Adipocyte (in vitro differentiated cells): ENCODE measurements around the gene ADGRF4.

Experiments used
- DNase-seq: peaks from one replicate; pipeline ENCODE4 v3.0.0-alpha.2; 2015; ENCODE audit warnings: low read depth
- H3K27me3 ChIP-seq: replicated peaks from 2 replicates; pipeline ENCODE4 v1.7.0; 2013; ENCODE audit warnings: mild to moderate bottlenecking, low read length, moderate library complexity; ENCODE audit not compliant: control insufficient read depth, insufficient read depth
- H3K36me3 ChIP-seq: 2 replicates; pipeline ENCODE4 v1.7.0; 2013; ENCODE audit warnings: low read length, mild to moderate bottlenecking, moderate library complexity; ENCODE audit not compliant: control insufficient read depth, insufficient read depth, severe bottlenecking
- H3K4me1 ChIP-seq: 2 replicates; pipeline ENCODE4 v1.7.0; 2013; ENCODE audit warnings: mild to moderate bottlenecking, low read length, moderate library complexity; ENCODE audit not compliant: control insufficient read depth, insufficient read depth
- H3K4me3 ChIP-seq: 2 replicates; pipeline ENCODE4 v1.7.0; 2013; ENCODE audit warnings: mild to moderate bottlenecking, low read length, moderate library complexity
- H3K9ac ChIP-seq: 2 replicates; pipeline ENCODE4 v1.7.0; 2013; ENCODE audit warnings: mild to moderate bottlenecking, low read length, moderate library complexity
- H3K9me3 ChIP-seq: 2 replicates; pipeline ENCODE4 v1.7.0; 2013; ENCODE audit warnings: mild to moderate bottlenecking, low read length, moderate library complexity; ENCODE audit not compliant: control insufficient read depth

The ADGRF4 gene

DNA sequence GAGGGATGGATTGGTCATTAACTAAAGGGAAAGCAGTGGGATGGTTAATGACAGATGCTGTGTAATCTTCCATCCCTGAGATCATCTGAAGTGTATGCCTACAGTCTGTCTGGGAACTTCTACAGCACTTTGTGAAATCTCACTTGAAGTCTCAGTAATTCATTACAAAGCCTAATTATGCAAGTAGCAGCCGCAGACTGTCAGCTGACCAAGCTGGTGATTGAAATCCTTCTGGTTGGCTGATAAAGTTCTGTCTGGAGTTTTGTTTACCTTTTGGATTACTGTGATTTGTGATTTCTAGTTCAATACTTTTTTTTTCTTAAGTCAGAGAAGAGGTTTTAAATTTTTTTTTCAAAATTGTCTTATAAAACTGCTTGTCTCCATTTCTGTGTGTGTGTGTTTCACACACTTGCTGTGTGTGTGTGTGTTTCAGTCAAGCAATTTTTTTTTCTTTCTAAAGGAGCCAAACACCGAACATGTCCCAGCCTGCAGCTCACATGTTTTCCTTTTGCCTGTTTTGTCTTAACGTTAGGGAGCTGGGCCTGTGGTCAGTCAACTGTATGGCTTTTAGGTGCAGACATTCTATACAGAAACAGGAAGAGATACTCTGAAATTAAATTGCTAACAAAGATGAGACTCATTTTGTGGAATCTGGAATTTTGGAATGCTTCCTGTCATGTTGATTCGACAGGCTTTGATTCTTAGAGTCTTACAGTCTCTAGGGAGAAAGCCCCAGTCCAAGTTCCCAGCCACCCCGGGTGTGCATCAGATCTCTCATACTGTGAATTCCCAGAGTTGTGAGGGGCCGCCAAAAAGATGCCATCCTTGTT lies 28.5 kb upstream of the ADGRF4 start:
- no peak overlapping the region for H3K9ac ChIP-seq
- peaks cover 8% of the 10 kb centered on the region for H3K4me1 ChIP-seq
- peaks cover 6% of the 10 kb centered on the region for H3K9me3 ChIP-seq
- no peaks in the 10 kb centered on the region for H3K27me3 ChIP-seq
- no peaks in the 10 kb centered on the region for H3K36me3 ChIP-seq
- H3K4me3 ChIP-seq = peak overlapping the region; percentile 25
- peak; percentile 33 for DNase-seq

DNA sequence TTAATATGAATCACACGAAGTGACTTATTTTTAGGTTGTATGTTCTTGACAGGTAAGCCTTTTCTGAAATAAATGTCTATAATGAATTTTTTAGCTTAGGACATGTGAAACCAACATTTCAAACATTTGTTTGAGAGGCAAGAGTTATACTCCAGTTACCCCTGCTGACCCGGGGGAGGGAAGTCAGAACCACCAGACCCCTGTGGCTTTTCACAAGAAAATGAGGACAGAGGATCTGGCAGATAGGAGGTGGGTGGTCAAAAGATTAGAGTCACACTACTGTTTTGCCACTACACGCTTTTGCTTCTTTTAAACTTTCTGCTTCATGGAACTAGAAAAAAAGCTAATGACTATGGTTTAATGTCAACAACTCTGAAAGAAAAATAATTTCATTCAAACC lies 27.5 kb upstream of the ADGRF4 start:
- no peaks in the 10 kb centered on the region for H3K27me3 ChIP-seq
- H3K9ac ChIP-seq = no peak overlapping the region
- no peak for DNase-seq
- H3K4me1 ChIP-seq = peaks cover 8% of the 10 kb centered on the region
- H3K36me3 ChIP-seq = no peaks in the 10 kb centered on the region
- no peak overlapping the region for H3K4me3 ChIP-seq
- peaks cover 16% of the 10 kb centered on the region for H3K9me3 ChIP-seq

DNA sequence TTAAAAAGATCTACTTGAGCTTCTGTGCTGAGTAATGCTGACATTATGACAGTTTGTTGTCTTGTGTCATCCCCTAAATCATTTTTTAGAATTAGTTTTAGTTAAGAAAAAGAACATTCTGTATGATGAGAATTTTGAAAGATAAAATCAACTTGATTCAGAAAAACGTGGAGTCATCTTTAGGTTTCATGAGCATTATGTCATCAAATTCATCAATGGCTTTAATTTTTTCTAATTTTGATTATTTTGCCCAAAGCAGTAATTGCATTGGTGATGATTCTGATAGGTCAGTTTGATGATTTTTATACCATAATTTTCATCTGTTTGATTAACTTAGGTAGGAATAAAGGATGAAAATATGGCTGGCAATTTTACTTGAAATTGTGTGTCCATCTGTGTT lies 26.6 kb upstream of the ADGRF4 start:
- Histone ChIP-seq H3K9me3 (peaks cover 18% of the 10 kb centered on the region), H3K27me3 (no peaks in the 10 kb centered on the region), H3K4me1 (peaks cover 8% of the 10 kb centered on the region), H3K4me3 (no peak overlapping the region), H3K9ac (no peak overlapping the region), H3K36me3 (no peaks in the 10 kb centered on the region)
- DNase-seq = no peak

DNA sequence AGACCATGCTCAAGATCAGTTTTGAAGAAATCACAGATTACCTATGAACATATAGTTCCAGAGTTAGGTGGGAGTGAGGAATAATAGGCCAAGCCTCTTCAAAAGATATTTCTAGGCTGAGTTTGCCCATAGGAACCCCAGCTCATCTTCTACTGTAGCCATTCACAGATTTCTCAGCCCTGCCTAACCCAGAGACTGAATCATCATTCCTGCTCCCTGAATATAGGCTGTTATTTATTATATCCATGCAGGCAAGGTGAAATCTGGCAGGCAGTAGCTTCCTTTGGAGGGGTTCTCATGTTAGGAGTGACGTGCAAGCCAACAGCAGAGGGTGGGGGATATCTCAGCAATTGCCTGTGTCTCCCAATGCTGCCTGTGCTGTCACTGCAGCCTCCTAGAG lies 25.6 kb upstream of the ADGRF4 start:
- H3K27me3 ChIP-seq = no peaks in the 10 kb centered on the region
- peaks cover 18% of the 10 kb centered on the region for H3K9me3 ChIP-seq
- H3K4me3 ChIP-seq = no peak overlapping the region
- peaks cover 8% of the 10 kb centered on the region for H3K4me1 ChIP-seq
- no peaks in the 10 kb centered on the region for H3K36me3 ChIP-seq
- peak; percentile 11 for DNase-seq
- H3K9ac ChIP-seq = no peak overlapping the region

DNA sequence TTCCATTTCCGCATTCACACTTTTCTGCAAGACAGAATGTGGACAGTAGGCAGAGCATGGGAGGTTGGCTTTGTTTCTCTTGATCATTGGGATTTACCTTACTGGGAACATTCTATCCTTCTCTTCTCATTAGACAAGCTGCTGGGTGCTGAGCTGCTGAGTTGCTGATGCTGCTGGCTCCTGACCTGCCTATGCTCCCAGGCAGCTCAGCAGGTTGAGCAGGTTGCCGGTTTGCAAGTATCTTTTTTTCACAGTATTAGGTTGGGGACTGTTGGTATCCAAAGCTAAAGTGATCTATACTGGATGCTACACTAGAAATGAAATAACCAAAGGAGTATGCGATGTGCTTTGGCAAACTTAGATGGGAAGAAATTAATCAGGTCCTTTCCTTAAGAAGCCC lies 23.7 kb upstream of the ADGRF4 start:
- Histone ChIP-seq H3K36me3 (no peaks in the 10 kb centered on the region), H3K4me3 (no peak overlapping the region), H3K9ac (no peak overlapping the region), H3K9me3 (peaks cover 18% of the 10 kb centered on the region), H3K27me3 (no peaks in the 10 kb centered on the region), H3K4me1 (peaks cover 4% of the 10 kb centered on the region)
- DNase-seq = no peak

DNA sequence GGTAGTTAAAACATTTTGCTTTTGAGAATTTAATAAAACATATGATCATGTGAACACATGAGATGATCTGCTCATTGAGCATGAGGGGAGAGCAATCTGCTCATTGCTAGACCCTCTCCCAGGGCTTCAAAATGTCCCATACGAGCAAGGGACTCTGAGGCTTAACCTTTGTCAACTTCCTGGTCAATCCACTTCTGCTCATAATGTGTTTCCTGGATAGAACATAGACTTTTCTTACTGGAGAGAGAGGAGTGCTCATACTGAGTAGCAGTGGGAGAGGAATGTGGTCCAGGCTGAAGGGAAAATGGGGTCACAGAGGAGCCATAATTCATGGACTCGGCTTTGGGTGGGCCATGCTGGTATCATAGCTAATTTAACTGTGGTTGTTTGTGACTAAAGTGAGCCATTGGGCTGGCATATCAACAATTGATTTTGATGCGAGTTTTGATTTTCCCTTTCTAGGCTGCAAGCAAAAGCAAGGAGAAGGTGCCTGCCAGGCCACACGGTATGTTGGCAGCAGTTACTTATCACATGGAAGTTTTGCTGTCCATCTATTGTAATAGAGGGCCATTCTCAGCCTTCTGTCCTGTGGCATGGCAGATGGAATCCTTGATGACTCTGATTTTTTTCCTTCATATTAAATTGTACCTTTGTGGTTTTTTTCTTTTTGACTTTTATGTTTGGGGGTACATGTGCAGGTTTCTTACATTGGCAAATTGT lies 20.8 kb upstream of the ADGRF4 start:
- H3K9me3 ChIP-seq = peaks cover 18% of the 10 kb centered on the region

DNA sequence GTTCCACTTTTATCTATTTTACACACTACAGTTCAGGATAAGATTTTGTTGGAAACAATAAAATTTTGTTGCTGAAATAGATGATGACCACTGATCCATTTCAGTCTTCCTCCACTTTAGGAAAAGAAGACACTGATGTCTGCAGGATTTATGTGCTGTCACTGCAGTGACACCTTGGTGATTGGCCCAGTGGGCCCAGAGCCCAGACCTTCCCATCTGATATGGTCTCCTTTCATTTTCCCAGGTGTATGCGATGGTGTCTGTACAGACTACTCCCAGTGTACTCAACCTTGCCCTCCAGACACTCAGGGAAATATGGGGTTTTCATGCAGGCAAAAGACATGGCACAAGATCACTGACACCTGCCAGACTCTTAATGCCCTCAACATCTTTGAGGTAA lies 19.6 kb upstream of the ADGRF4 start:
- Histone ChIP-seq H3K9ac (no peak overlapping the region), H3K4me3 (no peak overlapping the region), H3K4me1 (no peaks in the 10 kb centered on the region), H3K27me3 (no peaks in the 10 kb centered on the region), H3K36me3 (no peaks in the 10 kb centered on the region), H3K9me3 (peaks cover 18% of the 10 kb centered on the region)
- no peak for DNase-seq

More for the DNA sequence above, 20.8 kb upstream of the ADGRF4 start:
- Histone ChIP-seq H3K9ac (no peak overlapping the region), H3K4me3 (no peak overlapping the region), H3K36me3 (no peaks in the 10 kb centered on the region), H3K27me3 (no peaks in the 10 kb centered on the region), H3K4me1 (no peaks in the 10 kb centered on the region)
- DNase-seq = no peak

DNA sequence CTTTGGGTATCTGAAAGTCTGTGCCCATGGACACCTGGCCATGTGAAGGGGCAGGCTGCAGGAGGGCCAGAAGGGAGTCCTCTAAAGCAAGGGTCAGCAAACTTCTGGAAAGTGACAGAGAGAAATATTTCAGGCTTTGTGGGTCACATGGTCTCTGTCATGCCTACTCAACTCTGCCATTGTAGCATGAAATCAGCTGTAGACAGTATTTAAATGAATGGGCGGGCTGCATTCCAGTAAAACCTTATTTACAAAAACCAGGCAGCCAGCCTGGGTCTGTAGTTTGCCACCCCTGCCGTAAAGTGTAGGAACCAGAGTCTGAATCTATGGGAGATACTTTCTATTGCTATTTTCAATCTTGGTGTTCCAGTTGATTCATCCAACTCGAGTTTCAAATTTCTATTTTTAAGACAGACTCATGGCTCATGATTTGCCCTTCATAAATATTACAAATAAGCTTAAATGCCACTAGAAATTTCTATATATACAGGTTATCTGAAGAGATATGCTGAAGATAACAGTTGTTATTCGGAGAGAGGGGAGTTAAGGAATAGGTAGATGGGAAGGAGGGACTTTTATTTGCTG lies 19.0 kb upstream of the ADGRF4 start:
- peak; percentile 11 for DNase-seq
- no peaks in the 10 kb centered on the region for H3K27me3 ChIP-seq
- no peak overlapping the region for H3K4me3 ChIP-seq
- H3K9me3 ChIP-seq = peaks cover 16% of the 10 kb centered on the region
- no peaks in the 10 kb centered on the region for H3K4me1 ChIP-seq
- H3K36me3 ChIP-seq = no peaks in the 10 kb centered on the region
- H3K9ac ChIP-seq = no peak overlapping the region

DNA sequence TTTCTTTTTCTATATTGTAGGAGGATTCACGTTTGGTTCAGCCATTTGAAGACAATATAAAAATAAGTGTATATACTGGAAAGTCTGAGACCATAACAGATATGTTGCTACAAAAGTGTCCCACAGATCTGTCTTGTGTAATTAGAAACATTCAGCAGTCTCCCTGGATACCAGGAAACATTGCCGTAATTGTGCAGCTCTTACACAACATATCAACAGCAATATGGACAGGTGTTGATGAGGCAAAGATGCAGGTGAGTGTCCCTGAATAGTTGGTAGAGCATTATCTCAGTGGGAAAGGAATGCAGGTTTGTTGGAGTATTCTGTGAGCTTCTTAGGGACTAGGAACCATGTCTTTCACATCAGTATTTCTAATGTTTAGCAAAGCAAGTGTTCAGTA lies 18.3 kb upstream of the ADGRF4 start:
- no peak overlapping the region for H3K4me3 ChIP-seq
- H3K36me3 ChIP-seq = no peaks in the 10 kb centered on the region
- H3K9me3 ChIP-seq = peaks cover 10% of the 10 kb centered on the region
- H3K27me3 ChIP-seq = no peaks in the 10 kb centered on the region
- no peak overlapping the region for H3K9ac ChIP-seq
- DNase-seq = no peak
- H3K4me1 ChIP-seq = no peaks in the 10 kb centered on the region

DNA sequence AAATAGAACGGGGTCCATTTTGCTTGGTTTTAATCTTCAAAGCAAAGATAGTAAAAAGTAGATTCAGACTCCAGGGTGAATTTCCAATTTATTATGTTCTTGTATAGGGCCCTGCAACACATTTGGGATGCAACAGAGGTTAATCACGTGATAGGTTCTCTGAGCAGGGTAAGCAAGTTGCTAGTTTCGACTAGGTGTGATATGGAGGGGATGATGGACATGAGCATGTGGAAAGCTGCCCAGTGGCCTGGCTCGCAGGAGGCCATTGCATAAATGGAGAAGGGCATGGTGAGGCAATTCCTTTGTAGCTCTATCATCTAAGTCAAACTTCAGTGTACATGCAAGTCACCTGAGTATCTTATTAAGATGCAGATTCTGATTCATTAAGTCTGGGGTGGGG lies 17.7 kb upstream of the ADGRF4 start:
- no peak for DNase-seq

DNA sequence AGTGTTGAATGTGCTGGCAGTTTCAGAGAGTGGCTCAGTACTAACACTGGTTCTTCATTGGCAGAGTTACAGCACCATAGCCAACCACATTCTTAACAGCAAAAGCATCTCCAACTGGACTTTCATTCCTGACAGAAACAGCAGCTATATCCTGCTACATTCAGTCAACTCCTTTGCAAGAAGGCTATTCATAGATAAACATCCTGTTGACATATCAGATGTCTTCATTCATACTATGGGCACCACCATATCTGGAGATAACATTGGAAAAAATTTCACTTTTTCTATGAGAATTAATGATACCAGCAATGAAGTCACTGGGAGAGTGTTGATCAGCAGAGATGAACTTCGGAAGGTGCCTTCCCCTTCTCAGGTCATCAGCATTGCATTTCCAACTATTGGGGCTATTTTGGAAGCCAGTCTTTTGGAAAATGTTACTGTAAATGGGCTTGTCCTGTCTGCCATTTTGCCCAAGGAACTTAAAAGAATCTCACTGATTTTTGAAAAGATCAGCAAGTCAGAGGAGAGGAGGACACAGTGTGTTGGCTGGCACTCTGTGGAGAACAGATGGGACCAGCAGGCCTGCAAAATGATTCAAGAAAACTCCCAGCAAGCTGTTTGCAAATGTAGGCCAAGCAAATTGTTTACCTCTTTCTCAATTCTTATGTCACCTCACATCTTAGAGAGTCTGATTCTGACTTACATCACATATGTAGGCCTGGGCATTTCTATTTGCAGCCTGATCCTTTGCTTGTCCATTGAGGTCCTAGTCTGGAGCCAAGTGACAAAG lies 17.0 kb upstream of the ADGRF4 start:
- H3K27me3 ChIP-seq = no peaks in the 10 kb centered on the region
- H3K4me1 ChIP-seq = no peaks in the 10 kb centered on the region
- DNase-seq = no peak
- H3K36me3 ChIP-seq = no peaks in the 10 kb centered on the region
- no peak overlapping the region for H3K9ac ChIP-seq
- no peak overlapping the region for H3K4me3 ChIP-seq
- H3K9me3 ChIP-seq = no peaks in the 10 kb centered on the region

More for the DNA sequence above, 17.7 kb upstream of the ADGRF4 start:
- H3K9me3 ChIP-seq = peaks cover 3% of the 10 kb centered on the region
- no peak overlapping the region for H3K9ac ChIP-seq
- no peaks in the 10 kb centered on the region for H3K4me1 ChIP-seq
- no peak overlapping the region for H3K4me3 ChIP-seq
- no peaks in the 10 kb centered on the region for H3K36me3 ChIP-seq
- H3K27me3 ChIP-seq = no peaks in the 10 kb centered on the region
